HG03159 (cell line): ENCODE data around the gene CDKN2AIPNL.
A peak's percentile ranks its signal among the peaks of the same experiment; 100 is the strongest.
"Not testable (repeated sequence)": the region's sequence is repeated elsewhere in the genome, so short reads cannot be mapped to it uniquely, and the experiment has no call there.

ENCODE experiments used
- ATAC-seq: cut with Tn5 transposase; IDR thresholded peaks from one replicate; pipeline ENCODE4 v1.9.1; 2021; ENCODE audit warnings: mild to moderate bottlenecking, moderate library complexity; ENCODE audit not compliant: unreplicated experiment

The CDKN2AIPNL gene

GRCh38 chr5:134403951-134404350 is 7.7 kb downstream of the CDKN2AIPNL start:
- ATAC-seq = no peak

- ATAC-seq = no peak
These were observed 13.0 kb downstream of the CDKN2AIPNL start for GRCh38 chr5:134398609-134399155.

GRCh38 chr5:134397196-134397595 is 14.5 kb downstream of the CDKN2AIPNL start:
- no peak for ATAC-seq

DNA sequence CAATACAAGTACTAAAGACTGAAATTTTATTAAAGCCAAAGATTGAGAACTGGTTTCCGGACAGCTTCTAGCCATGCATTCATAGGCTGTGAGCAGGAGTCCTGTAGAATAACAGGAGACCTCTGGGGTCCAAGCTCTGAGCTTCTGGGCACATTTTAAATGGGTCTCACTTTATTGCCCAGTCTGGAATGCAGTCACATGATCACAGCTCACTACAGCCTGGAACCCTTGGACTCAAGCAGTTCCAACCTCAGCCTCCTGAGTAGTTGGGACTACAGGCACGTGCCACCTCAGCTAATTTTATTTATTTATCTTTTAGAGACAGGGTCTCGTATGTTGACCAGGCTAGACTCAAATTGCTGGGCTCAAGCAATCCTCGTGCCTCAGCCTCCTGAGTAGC is 15.4 kb downstream of the CDKN2AIPNL start:
- ATAC-seq = no peak

DNA sequence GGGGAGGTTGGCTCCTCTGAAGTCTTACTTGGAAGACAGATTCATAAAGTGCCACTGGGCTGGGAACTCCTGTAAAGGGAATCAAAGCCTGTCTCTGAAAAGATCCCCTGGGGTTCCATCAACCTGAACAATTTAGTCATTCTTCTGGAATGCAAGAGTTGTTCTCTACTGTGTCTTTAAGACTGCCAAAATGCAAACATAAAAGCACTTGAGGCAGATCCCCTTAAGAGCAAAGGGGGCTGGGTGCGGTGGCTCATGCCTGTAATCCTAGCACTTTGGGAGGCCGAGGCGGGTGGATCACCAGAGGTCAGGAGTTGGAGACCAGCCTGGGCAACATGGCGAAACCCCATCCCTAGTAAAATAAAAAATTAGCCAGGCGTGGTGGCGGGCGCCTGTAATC is 16.7 kb downstream of the CDKN2AIPNL start:
- no peak for ATAC-seq

DNA sequence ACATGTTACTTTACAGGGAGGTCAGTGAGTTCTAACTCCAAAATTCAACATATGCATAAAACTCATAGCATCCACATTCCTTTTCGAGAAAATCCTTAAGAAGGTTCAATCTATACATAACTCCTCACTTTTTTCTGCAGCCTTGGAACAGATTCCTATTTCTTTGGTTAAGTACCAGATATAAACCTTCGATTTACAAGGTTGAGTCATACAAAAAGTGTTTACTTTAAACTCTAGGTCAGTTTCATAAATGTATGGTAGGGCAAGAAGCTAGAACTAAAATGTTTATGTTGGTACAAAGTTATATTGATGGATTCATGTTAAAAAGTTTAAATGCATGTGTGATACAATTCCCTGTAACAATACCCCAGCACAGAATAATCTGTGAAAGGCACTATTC is 19.4 kb downstream of the CDKN2AIPNL start:
- no peak for ATAC-seq

GRCh38 chr5:134387443-134387842 is 24.2 kb downstream of the CDKN2AIPNL start:
- no peak for ATAC-seq

GRCh38 chr5:134383980-134384697 is 27.5 kb downstream of the CDKN2AIPNL start:
- ATAC-seq = no peak

GRCh38 chr5:134382204-134382603 is 29.5 kb downstream of the CDKN2AIPNL start:
- not testable (repeated sequence) for ATAC-seq

GRCh38 chr5:134380346-134380745 is 31.3 kb downstream of the CDKN2AIPNL start:
- no peak for ATAC-seq

GRCh38 chr5:134374232-134374631 is 37.4 kb downstream of the CDKN2AIPNL start:
- ATAC-seq = no peak

GRCh38 chr5:134373633-134374032 is 38.0 kb downstream of the CDKN2AIPNL start:
- ATAC-seq = not testable (repeated sequence)

- no peak for ATAC-seq
These were observed 39.8 kb downstream of the CDKN2AIPNL start for GRCh38 chr5:134371834-134372340.

DNA sequence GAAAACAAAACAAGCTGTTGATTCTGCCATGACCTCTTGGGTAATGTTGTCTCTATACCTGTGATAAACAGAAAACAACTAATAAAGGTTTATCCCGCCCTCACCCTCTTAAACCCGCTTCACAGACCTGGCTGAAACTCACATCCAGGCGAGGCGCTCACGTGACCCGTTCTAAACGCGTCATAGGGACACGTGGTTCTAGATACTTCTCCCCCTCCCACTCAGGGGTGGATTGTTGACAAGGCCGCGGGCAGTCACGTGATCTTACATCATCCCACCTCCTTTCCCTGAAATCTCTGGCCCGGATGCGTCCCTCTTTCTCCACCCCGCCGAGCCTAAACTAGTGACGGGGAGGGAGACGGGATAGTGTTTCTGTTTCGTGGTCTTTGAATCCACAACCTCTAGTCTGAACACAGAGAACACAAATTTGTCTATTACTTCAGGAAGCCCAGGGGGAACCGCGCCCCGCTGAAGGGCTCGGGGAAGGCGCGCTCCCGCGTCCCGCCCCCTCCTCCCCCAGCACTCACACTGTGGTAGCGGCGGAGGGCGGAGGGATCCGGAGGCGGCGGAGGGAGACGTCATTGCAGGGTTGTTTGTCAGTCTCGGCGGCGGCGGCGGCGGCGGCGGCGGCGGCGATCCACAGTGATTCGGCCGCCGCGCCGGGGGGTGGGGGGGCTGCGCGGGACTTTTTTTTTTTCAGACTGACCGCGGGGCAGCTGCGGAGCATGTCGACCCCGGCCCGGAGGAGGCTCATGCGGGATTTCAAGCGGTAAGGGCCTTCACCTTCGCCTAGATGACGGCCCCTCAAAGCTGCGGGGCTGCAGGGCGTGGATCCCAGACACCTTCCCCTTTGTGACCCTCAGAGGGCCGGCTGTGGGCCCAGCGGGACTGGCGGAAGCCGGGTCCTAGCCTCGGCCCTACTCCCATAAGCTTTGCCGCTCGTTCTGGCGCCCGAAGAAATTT is 40.5 kb downstream of the CDKN2AIPNL start, which contains the start of gene UBE2B:
Gene UBE2B (plus strand): TSS at position 699 of the 963 bp plus-strand sequence. CDS start 27 bp downstream, at position 726.
- ATAC-seq = peak; percentile 74

GRCh38 chr5:134370311-134370870 is 41.3 kb downstream of the CDKN2AIPNL start:
- ATAC-seq = peak; percentile 4

DNA sequence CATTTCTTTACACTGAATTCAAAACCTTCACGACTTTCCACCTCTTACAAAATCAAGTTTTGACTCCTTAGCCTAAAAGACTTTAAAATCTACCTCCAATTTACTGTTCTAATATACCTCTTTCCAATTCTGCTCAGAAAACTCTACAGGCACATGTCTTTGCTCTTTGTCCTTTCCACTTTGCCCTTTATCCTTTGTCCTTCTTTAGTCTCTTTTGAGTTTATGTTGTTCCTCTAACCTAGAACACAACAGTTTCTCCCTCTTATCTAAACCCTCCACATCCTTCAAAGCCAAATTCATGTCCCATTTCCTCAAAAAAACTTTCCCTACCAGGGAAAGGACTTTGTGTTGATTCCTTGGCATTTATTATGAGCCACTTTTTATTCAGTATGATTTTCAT is 46.1 kb downstream of the CDKN2AIPNL start:
- no peak for ATAC-seq

- no peak for ATAC-seq
These were observed 56.0 kb downstream of the CDKN2AIPNL start for GRCh38 chr5:134355681-134356080.
